ENCODE results near the gene SKP1.

DNA sequence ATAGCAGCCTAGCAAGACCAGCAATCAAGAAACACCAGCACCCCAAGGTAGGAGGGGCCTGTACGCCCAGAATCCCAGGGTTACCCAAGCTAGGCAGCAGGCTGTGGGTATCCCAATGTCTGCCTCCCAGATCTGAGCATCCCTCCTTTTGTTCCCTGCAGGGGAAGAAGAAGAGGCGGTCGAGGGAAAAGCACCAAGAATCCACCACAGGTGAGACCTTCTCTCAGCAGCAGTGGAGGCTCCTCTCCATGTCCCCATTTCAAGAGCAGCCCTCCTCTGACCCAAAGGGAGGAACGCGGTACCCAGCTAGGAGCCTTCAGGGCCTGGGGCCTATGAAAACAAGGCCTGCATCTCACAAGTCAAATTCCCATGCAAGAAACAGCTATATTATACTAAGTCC lies 33.3 kb downstream of the SKP1 start:
- TF ChIP-seq, protein P1, sequence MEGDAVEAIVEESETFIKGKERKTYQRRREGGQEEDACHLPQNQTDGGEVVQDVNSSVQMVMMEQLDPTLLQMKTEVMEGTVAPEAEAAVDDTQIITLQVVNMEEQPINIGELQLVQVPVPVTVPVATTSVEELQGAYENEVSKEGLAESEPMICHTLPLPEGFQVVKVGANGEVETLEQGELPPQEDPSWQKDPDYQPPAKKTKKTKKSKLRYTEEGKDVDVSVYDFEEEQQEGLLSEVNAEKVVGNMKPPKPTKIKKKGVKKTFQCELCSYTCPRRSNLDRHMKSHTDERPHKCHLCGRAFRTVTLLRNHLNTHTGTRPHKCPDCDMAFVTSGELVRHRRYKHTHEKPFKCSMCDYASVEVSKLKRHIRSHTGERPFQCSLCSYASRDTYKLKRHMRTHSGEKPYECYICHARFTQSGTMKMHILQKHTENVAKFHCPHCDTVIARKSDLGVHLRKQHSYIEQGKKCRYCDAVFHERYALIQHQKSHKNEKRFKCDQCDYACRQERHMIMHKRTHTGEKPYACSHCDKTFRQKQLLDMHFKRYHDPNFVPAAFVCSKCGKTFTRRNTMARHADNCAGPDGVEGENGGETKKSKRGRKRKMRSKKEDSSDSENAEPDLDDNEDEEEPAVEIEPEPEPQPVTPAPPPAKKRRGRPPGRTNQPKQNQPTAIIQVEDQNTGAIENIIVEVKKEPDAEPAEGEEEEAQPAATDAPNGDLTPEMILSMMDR (tag by site-specific recombination; IDR thresholded peaks at IDR 0.05) = no peak
- TF ChIP-seq ZNF311 (tag by site-specific recombination; IDR thresholded peaks at IDR 0.05; ENCODE audit: borderline replicate concordance) (no peak), SP2 (tag by site-specific recombination; IDR thresholded peaks at IDR 0.05) (no peak), ZNF366 (tag by site-specific recombination; conservative IDR thresholded peaks at IDR 0.05) (no peak), ZNF501 (tag by site-specific recombination; IDR thresholded peaks at IDR 0.05) (no peak)
- TF ChIP-seq, protein P2, sequence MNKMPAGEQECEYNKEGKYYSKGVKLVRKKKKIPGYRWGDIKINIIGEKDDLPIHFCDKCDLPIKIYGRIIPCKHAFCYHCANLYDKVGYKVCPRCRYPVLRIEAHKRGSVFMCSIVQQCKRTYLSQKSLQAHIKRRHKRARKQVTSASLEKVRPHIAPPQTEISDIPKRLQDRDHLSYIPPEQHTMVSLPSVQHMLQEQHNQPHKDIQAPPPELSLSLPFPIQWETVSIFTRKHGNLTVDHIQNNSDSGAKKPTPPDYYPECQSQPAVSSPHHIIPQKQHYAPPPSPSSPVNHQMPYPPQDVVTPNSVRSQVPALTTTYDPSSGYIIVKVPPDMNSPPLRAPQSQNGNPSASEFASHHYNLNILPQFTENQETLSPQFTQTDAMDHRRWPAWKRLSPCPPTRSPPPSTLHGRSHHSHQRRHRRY (tag by site-specific recombination; IDR thresholded peaks at IDR 0.05) = no peak

Measured in HEK293 (cell line).